Activated gamma-delta T cell treated with anti-CD3 and anti-CD28 coated beads, Interleukin-2, amount 50 U/mL, for 16 hours (primary cell): ENCODE results near the gene ARMS2.

Experiments
- DNase-seq: peaks from one replicate; pipeline ENCODE4 v3.0.0-alpha.2; 2020; ENCODE audit warnings: low read depth

Gene ARMS2

GRCh38 chr10:122454603-122455080 is at the start of gene ARMS2:
TSS of gene ARMS2 (plus strand) at chr10:122454653. CDS start at chr10:122454728, 75 bp downstream.
- DNase-seq = no peak

- peak; percentile 40 for DNase-seq
Observed at GRCh38 chr10:122407375-122408125, 46.9 kb upstream of the ARMS2 start.

DNA sequence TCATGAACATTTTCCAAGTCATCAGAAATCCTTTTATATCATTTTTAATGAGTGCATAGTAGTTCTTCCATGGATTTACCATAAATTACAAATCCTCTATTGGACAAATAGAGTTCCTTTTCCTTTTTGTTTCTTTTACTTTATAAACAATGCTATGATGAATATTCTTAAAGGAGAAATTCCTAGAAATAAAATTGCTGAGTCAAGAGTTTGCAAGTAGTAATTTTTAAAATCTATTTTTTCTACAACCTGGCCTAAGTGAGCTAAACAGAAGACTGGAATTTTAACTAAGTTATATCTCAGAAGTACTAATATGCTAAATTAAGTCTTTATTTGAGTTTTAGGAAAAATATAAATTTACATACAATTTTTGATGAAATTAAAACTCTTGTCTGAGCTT is 41.1 kb upstream of the ARMS2 start:
- DNase-seq = no peak

GRCh38 chr10:122417667-122418066 is 36.8 kb upstream of the ARMS2 start:
- DNase-seq = no peak

DNA sequence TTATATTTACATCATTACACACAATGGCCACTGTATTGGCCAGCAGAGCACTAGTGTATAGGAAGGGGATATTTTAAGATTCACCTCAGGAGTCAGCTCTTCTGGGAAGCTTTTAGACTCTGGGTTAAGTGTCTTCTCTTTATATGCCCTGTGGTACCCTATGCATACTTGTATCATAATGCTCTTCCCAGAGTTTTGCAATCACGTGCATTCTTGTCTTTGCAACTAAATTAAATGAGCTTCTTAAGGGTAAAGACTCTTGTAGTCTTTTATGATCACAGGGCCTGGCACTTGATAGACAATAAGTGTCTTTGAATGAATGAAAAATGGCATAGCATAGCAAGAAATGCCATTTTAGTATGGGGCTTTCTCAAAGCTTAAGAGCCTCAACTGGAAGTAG is 35.4 kb upstream of the ARMS2 start:
- no peak for DNase-seq

DNA sequence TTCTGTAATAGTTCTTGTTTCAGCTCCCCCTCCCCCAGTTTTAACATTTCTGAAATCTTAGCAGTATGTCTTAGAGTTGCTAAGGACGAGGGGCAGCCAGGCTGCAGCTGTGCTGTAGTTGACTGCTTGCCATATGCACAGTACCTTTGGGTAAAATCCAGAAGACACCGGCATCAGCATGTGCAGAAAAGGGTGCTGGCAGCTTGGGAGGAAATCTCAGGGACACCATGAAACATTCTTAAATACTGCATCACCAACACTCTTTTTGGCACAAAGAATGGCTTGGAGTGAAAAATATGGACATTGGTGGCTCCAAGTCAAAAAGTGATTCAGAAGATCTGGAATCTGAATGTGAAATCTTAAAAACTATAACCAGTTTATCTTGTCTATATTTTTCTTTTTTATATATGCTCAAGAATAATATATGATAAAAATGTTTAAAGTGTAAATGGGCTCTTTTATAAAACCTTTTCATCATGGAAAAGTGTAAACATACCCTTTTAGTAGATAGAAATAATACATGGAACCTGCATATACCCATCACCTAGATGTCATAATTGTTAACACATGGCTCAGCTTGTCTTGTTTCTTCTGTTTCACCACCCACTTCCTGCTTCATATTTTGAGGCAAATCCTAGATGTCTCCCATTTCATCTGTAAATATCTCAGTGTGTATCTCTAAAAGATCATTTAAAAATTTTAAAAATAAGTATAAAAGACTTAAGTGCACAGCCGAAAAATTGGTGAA is 34.4 kb upstream of the ARMS2 start:
- no peak for DNase-seq

DNA sequence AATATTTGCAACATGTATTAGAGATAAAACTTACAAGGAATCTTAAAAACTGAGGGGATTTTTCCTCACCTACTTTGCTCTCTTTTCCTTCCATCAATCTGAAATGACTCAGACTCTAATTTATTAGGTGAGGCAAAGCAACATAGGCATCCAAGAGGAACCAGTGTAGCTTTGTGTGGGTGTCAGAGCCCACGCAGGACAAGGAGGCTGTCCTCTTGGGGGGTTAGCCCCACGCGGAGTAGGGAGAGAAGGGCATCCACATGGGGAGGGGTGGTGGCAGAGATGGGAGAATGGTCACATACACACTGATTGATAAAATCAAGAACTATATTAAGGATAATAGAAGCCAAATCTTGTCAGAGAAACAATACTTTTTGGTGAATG is 33.8 kb upstream of the ARMS2 start:
- no peak for DNase-seq

GRCh38 chr10:122421054-122421625 is 33.3 kb upstream of the ARMS2 start:
- no peak for DNase-seq

- no peak for DNase-seq
Observed at GRCh38 chr10:122421742-122422141, 32.7 kb upstream of the ARMS2 start.

DNA sequence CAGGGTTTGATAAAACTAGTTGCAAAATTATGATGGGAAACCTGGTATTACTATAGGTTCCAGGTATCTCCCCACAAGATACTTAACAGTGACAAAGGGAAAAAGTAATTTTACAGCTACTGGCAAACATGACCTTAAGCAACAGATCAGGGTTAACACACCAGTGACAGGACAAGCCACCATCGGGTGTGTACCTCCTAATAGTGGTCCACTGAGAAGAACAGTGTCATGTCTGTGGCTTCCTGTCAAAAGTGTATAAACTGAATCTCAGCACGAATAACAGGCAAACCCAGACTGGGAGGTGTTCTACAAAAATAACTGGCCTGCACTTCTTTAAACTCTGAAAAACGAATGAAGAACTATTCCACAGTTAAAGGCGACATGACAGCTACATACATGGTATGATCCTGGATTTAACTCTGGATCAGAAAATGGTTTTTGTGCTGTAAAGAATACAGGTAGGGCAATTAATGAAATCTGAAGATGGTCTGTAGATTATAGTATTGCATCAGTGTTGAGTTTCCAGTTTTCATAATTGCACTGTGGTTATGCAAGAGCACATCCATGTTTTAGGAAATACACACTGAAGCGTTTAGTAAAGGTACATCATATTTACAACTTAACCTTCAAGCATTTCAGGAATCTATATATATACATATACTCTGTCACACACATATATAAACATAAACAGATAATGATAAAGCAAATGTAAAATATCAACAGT is 32.0 kb upstream of the ARMS2 start:
- DNase-seq = no peak

- no peak for DNase-seq
Observed at GRCh38 chr10:122424059-122424458, 30.4 kb upstream of the ARMS2 start.

DNA sequence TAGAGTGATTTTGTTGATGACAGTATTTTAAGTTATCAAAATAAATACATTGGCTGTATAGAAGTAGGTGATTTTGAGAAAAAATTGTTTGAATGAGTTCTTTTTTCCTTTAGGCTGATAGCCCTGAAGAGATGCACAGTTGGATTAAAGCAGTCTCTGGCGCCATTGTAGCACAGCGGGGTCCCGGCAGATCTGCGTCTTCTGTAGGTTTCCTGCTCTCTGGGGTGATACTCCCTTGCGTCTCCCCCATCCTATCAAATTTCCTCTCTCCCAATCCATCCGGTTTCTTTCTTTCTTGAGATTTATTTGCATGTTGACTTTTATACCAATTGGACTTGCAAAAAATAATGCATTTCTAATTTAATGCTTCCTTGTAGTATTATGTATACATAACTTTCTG is 27.6 kb upstream of the ARMS2 start:
- DNase-seq = no peak

- no peak for DNase-seq
Observed at GRCh38 chr10:122427280-122427679, 27.2 kb upstream of the ARMS2 start.

- DNase-seq = no peak
Observed at GRCh38 chr10:122435212-122435827, 19.1 kb upstream of the ARMS2 start.

GRCh38 chr10:122441961-122442360 is 12.5 kb upstream of the ARMS2 start:
- DNase-seq = no peak

GRCh38 chr10:122445469-122445868 is 9.0 kb upstream of the ARMS2 start:
- no peak for DNase-seq

DNA sequence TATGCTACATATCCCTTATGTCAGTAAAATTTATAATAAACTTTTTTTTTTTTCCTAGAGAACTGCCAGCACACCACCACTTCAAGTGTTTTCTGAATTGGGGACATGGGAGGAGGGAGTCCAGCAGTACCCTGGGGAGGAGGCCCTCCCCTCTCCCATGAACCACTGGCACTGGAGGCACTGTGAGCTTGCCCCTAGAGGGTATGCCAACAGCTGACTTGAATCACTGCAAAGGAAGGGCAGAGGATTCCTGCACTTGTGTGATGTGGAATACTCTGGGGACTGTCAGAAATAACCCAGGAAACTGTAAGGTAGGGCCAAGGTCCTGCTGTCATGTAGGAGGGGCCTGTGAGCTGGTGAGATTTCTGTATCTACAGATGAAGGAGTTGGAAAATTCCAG is 8.5 kb upstream of the ARMS2 start:
- no peak for DNase-seq

GRCh38 chr10:122446668-122447423 is 7.6 kb upstream of the ARMS2 start:
- DNase-seq = no peak

DNA sequence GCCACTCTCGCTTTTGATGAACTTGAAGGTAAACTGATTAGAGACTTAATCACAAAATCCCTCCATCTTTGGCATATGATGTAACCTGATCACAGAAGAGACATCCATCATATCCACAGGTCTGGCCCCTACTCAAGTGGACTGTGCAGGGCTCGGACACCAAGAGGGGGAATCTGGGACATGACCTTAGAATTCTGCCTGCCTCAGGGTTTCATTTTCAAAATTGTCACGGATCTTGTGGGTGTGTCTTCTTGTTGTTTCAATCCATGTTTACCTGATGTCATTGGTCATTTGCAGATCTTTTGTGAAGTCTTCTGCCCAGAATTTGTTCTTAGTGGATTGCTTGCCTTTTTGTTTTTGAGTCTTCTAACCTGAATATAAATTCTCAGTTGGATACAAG is 5.9 kb upstream of the ARMS2 start:
- no peak for DNase-seq

- DNase-seq = no peak
Observed at GRCh38 chr10:122449153-122449552, 5.3 kb upstream of the ARMS2 start.

GRCh38 chr10:122450353-122450990 is 4.0 kb upstream of the ARMS2 start:
- no peak for DNase-seq
